HG02623 (cell line): ENCODE data around the gene C14orf180.

Experiments used
- ATAC-seq: cut with Tn5 transposase; IDR thresholded peaks from one replicate; pipeline ENCODE4 v1.9.1; 2021; ENCODE audit warnings: moderate library complexity; ENCODE audit not compliant: unreplicated experiment

C14orf180 gene

DNA sequence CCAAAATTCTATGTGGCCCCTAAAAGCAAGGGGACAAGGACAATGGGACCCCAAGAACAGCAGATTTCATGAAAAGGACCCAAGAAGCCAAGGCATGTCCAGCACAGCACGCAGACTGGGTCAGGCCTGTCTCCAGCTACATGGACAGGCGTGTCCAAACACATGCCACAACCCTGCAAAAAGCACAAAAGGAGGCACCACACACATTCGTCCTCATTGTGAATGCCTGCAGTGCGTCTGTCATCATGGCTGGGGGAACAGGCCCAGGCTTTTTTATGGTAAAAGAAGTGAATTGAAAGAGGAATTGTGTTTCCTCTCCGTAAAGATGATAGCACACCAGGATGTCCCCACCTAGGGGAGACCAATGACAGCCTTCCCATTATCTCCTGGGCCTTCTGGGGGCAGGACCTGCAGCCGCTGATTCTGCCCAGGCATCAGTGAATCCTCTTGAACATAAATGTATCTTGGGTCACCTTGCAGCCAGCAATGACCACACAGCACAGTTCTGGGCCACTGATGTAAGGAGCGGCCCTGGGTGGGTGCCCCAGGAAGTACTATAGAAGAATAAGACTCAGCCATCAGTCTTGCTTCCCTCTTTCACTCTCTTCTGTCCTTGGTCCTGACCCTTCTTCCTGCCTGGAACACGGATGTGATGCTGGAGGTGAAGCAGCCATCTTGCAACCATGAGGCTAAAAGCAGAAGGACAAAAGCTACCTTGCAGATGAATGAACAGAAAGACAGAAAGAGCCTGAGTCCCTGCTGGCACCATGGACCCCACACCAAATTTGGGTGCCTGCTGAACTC is 29.8 kb upstream of the C14orf180 start:
- ATAC-seq: no peak

GRCh38 chr14:104550340-104550860 is 29.2 kb upstream of the C14orf180 start:
- ATAC-seq: no peak

GRCh38 chr14:104550861-104551728 is 28.5 kb upstream of the C14orf180 start:
- no peak for ATAC-seq

GRCh38 chr14:104551851-104552737 is 27.5 kb upstream of the C14orf180 start:
- ATAC-seq: no peak

DNA sequence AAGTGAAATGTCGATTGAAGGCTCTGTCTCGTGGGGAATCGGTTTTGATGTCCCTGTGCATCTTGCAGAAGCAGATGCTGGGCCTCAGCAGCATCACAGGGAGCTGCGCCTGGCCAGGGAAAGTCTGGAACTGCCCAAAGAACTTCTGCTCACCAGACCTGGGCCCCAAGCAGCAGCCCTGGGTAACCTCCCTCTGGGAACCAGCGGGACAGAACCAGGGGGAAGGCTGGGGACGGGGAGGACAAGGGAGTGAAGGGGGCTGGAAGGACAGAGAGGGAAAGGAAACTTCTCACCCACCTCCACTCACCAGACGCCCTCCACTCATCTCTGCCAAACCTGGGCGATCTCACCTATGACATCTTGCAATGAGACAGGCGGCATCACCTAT is 26.8 kb upstream of the C14orf180 start:
- ATAC-seq: no peak

GRCh38 chr14:104553166-104554087 is 26.1 kb upstream of the C14orf180 start:
- no peak for ATAC-seq

DNA sequence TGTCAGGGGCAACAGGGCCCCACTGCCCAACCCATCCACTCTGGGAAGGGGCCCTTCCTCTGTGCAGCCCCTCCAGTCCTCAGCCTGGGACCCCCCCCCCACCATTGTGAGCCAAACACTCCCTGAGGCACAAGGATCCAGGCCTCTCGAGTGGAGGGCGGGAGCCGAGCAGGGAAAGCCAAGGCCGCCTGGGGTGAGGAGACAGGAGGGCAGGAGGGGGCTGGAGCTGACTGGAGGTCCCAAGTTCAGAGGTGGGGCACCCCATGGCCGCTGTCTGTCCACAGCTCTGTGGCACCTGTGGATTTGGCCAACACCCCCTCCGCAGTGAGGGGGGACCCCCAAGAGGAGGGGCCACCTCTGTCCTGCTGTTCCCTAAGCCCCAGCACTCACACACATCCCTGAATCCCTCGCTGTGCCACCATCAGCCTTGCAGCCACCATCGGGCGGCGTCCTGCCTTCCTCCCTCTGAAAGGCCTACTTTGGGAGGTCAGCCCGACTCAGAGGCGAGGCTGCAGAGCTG is 25.4 kb upstream of the C14orf180 start:
- no peak for ATAC-seq

DNA sequence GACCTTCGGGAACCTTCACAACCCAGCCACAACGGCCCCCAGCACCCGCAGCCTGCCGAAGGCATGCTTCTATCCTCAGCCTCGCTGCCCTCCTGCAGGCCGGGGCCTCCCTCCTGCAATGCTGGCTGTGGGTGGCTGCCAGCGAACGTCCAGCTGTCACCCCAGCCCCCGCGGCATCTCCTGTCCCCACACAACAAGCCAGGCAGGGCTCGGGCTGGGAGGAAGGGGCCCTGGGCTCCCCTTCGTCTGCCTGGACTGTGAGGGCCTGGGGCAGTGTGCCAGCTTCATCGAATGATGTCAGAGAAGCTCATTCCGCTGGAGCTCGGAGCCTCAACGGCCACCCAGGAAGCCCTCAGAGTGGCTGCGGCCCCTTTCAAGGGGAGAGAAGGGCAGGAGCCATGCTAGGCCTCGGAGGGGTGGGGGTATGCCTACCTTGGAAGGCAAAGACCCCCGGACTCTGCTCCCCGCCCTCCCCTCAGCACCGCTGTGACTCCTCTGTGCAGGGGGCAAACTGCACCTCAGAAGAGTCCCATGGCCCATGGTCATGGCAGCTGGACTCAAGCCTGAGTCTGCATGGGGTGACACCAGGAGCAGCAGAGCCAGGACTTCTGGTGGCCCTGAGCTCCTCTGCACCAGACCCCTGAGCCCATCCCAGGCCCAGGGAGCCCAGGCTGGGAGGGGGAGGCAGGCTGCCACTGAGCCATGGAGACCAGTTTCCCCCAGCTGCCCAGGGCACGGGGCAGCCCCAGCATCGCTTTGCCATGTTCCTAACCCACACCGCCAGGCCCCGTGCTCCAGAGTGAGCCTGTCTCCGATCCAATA is 24.7 kb upstream of the C14orf180 start:
- ATAC-seq: no peak

- ATAC-seq: no peak
These were observed 23.9 kb upstream of the C14orf180 start for GRCh38 chr14:104555430-104556255.

DNA sequence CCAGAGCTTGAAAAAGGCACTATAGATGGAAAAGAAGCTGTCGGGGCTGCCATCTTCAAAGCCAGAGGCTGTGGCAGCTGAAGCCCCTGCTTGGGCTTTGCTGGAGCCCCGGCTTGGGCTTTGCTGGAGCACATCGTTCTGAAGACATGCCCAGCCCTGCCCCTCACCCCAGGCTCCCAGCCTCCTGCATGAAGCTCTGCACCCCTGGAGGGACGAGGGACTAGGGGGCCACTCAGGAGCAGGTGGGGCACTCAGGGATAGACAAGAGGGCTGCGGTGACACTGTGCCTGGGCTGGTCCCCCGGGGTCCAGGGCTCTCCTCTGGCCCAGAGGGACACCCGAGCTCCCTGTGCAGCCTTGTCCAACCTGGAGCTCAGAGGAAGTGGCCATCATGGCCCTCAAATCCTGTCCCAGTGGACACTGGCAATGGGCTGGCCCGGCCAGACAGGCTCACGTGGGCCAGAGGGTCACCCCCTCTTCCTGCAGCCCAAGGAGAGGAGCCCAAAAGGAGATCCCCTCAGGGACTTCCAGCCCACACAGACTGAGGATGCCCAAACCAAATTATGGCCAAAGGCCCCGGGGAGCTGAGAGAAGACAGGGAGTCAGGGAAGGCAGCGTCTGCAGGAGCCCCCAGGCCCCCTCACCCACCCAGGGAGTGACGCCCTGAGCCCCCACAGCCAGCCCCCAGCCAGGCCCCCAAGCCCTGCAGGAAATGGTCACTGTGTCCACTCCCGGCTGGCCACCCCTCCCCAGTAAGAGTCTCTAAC is 23.1 kb upstream of the C14orf180 start:
- ATAC-seq: no peak

- no peak for ATAC-seq
These were observed 22.5 kb upstream of the C14orf180 start for GRCh38 chr14:104557086-104557485.

GRCh38 chr14:104557766-104558165 is 21.8 kb upstream of the C14orf180 start:
- no peak for ATAC-seq

GRCh38 chr14:104558231-104559027 is 21.1 kb upstream of the C14orf180 start:
- ATAC-seq: no peak

DNA sequence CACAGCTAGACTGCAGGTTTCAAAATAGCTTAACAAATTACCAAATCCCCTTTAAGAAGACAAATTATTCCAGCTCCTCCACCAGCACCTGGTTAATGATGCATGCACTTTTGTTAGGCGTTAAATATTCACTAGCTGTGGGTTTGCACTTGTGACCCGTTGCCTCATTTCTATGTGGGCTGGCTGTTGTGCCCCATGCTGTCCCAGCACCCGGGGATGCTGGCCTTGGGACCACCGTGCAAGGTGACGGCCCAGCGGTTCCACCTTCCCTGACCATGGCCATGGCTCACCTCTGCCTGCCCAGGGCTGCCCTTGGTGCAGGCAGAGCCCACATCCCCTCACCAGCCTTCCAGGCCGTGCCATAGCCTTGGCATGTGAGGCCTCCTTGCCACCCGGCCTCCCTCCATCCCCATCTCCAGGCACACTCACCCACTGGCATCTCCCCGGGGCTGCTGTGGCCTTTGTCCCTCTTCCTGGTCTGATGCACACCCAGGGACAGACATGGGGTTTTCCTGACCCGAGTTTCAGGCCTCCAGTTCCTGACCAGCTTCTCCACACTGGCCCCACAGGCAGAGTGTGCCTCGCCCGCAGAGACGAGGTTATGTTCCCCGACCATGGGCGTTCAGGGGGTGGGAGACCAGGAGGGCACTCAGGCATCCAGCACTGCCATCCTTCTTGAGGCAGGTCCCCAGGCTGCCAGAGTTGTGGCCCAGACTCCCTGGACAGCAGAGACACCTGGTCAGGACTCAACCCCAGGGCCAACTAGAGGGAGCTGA is 20.3 kb upstream of the C14orf180 start:
- ATAC-seq: no peak

DNA sequence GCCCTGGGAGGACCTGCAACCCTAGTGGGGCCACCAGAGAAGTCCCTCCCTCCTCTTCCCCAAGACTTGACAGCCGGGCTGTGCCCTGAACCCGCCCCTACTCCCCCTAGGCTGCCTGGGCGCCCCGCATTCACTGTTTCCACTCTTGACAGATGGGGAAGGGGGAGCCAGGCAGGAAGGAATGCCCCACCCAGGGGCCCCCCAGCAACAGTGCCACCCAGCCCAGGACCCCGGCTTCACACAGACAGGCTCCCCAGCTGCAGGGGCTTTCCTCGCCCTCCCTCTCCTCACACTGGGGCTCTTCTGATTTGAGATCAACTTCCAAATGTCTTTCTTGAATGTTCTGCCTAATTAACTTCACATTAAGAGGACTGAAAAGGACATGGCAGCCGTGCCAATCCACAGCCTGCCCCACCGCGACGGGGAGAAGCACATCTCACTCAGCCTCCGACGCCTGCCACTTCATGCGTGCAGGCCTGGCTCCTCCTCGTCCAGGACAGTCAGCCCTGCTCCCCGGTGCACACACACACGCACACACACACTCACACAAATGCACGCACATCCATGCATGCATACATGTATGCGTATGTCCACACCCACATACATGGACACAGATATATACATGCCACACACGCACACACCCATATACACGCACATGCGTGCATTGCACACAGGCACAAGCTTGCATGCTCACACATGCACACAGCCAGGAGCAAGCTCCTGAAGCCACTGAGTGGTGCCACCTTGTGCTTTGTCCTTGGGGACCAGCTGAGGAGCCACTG is 19.6 kb upstream of the C14orf180 start:
- ATAC-seq: no peak
